SK-N-SH treated with all-trans-retinoic acid at 6 μM for 48 hours (cell line): Measurements from ENCODE around the gene PDCD5.

Experiments used
- ARNTL ChIP-seq: fragments of 450-650 bp; formaldehyde crosslinking; IDR thresholded peaks from 2 replicates; pipeline ENCODE4 v1.5.0; 2020; ENCODE audit warnings: low read depth, mild to moderate bottlenecking, moderate library complexity, borderline replicate concordance
- GLIS3 ChIP-seq: fragments of 250-450 bp; sonication (Bioruptor Pico); IDR thresholded peaks from 2 replicates; pipeline ENCODE4 v1.5.0; 2020; ENCODE audit warnings: mild to moderate bottlenecking, moderate library complexity
- TF ChIP-seq, protein P1 (sequence below): fragments of 250-450 bp; sonication (Bioruptor Pico); IDR thresholded peaks from 2 replicates; pipeline ENCODE4 v1.8.0; 2020; ENCODE audit warnings: mild to moderate bottlenecking, moderate library complexity, borderline replicate concordance

DNA sequence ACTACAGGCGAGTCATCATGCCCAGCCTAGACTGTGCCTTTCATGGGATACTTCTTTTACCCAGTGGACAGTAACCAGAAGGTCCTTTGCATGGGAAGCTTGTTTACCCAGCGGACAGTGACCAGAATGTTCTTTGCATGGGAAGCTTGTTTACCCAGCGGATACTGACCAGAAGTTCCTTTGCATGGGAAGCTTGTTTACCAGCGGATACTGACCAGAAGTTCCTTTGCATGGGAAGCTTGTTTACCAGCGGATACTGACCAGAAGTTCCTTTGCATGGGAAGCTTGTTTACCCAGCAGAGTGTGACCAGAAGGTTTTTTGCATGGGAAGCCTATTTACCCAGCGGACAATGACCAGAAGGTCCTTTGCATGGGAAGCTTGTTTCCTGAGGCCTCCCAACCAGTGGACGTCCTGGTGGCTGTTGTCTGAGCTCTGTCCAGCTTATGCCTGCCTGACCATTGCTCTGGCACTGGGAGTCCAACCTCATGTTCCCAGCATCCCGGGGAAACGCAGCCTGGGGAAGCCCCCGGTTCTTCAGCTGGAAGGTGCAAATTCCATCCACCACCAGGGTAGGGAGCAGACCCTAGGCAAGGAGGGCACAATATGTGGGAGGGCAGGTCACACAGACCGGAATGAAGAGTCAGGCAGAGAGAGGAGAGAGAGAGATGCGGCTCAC is 41.6 kb upstream of the PDCD5 start:
- TF ChIP-seq, protein P1, sequence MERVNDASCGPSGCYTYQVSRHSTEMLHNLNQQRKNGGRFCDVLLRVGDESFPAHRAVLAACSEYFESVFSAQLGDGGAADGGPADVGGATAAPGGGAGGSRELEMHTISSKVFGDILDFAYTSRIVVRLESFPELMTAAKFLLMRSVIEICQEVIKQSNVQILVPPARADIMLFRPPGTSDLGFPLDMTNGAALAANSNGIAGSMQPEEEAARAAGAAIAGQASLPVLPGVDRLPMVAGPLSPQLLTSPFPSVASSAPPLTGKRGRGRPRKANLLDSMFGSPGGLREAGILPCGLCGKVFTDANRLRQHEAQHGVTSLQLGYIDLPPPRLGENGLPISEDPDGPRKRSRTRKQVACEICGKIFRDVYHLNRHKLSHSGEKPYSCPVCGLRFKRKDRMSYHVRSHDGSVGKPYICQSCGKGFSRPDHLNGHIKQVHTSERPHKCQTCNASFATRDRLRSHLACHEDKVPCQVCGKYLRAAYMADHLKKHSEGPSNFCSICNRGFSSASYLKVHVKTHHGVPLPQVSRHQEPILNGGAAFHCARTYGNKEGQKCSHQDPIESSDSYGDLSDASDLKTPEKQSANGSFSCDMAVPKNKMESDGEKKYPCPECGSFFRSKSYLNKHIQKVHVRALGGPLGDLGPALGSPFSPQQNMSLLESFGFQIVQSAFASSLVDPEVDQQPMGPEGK (CRISPR knock-in tag) = no peak
- no peak for TF ChIP-seq GLIS3 (CRISPR knock-in tag)
- no peak for TF ChIP-seq ARNTL (CRISPR knock-in tag)
